PC-9 (cell line): Measurements from ENCODE around the gene RBBP8. TPM values are rescaled to one million over a fixed set of nuclear protein-coding genes. Genes with fewer than 3 reads are reported as not detected.
A peak's percentile ranks its signal among the peaks of the same experiment; 100 is the strongest.

Source experiments
- BruUV-seq: library from RNA; stranded (reverse); fragments of 400-500 nt; replicated peaks from 2 replicates; lab custom pipeline; 2021; lab: Mats Ljungman, UMichigan
- CTCF ChIA-PET: fragments of 300-600 bp; sonication (Branson Sonifier 250); formaldehyde crosslinking; loops from one replicate; lab custom pipeline; 2022; ENCODE audit warnings: antibody characterized with exemption; lab: Charles Lee
- POLR2A ChIA-PET: fragments of 300-600 bp; sonication (Branson Sonifier 250); formaldehyde crosslinking; loops from one replicate; lab custom pipeline; 2022; ENCODE audit warnings: antibody characterized with exemption; ENCODE audit not compliant: unreplicated experiment; lab: Charles Lee
- DNase-seq, 2 experiments: peaks; one replicate each; pipeline versions ENCODE4 v3.0.0 to v3.0.0-alpha.2; 2015 to 2022; ENCODE audit warnings: mixed read lengths in 1 of 2
- H2AFZ ChIP-seq: fragments of 200-600 bp; sonication (generic); 2 replicates; pipeline ENCODE4 v1.8.1; 2017; ENCODE audit warnings: antibody characterized with exemption
- H3F3A ChIP-seq: fragments of 200-600 bp; sonication (generic); 2 replicates; pipeline ENCODE4 v1.8.1; 2017; ENCODE audit warnings: antibody characterized with exemption, mild to moderate bottlenecking, low read depth; ENCODE audit not compliant: insufficient read depth
- H3K27ac ChIP-seq: fragments of 200-600 bp; sonication (generic); 2 replicates; pipeline ENCODE4 v1.6.1; 2016; ENCODE audit warnings: mixed run types
- H3K27me3 ChIP-seq: fragments of 200-600 bp; sonication (generic); 2 replicates; pipeline ENCODE4 v1.6.1; 2016; ENCODE audit warnings: low read depth, mixed run types; ENCODE audit not compliant: insufficient read depth
- H3K36me3 ChIP-seq: fragments of 200-600 bp; sonication (generic); 2 replicates; pipeline ENCODE4 v1.6.1; 2016; ENCODE audit warnings: low read depth, mixed run types
- H3K4me1 ChIP-seq: fragments of 200-600 bp; sonication (generic); replicated peaks from 2 replicates; pipeline ENCODE4 v1.6.1; 2016; ENCODE audit warnings: mixed run types; ENCODE audit not compliant: insufficient read depth
- H3K4me2 ChIP-seq: fragments of 200-600 bp; sonication (generic); 2 replicates; pipeline ENCODE4 v1.6.1; 2017; ENCODE audit warnings: mixed run types
- H3K4me3 ChIP-seq: fragments of 200-600 bp; sonication (generic); 2 replicates; pipeline ENCODE4 v1.6.1; 2016; ENCODE audit warnings: mixed run types
- H3K79me2 ChIP-seq: fragments of 200-600 bp; sonication (generic); 2 replicates; pipeline ENCODE4 v1.6.1; 2017; ENCODE audit warnings: low read depth, mixed run types
- H3K9me2 ChIP-seq: fragments of 200-600 bp; sonication (generic); 2 replicates; pipeline ENCODE4 v1.8.1; 2017; ENCODE audit warnings: mild to moderate bottlenecking; ENCODE audit not compliant: insufficient read depth
- H3K9me3 ChIP-seq: fragments of 200-600 bp; sonication (generic); 2 replicates; pipeline ENCODE4 v1.8.1; 2016; ENCODE audit warnings: low read depth; ENCODE audit not compliant: insufficient read depth
- H4K20me1 ChIP-seq: fragments of 200-600 bp; sonication (generic); 2 replicates; pipeline ENCODE4 v1.8.1; 2017; ENCODE audit not compliant: insufficient read depth
- EZH2 ChIP-seq: fragments of 200-600 bp; sonication (generic); IDR thresholded peaks from 2 replicates; pipeline ENCODE4 v1.8.0; 2017; ENCODE audit warnings: antibody characterized with exemption, low read depth
- intact Hi-C: fragments of 100-400 bp; cut with micrococcal nuclease; formaldehyde crosslinking; loops from one replicate; pipeline ENCODE4 v1.10.0; 2022; ENCODE audit not compliant: unreplicated experiment
- total RNA-seq: library from RNA; stranded (reverse); gene quantifications from 2 replicates; pipeline ENCODE4 v1.2.3, GENCODE V29; 2021
- TF ChIP-seq, protein P1 (sequence below): fragments of 200-600 bp; sonication (generic); conservative IDR thresholded peaks from 2 replicates; pipeline ENCODE4 v1.6.1; 2017; ENCODE audit warnings: mixed run types, antibody characterized with exemption, mild to moderate bottlenecking, moderate library complexity

The RBBP8 gene
- total RNA-seq, 1 experiment from 2014 or later = 28.4 TPM

DNA sequence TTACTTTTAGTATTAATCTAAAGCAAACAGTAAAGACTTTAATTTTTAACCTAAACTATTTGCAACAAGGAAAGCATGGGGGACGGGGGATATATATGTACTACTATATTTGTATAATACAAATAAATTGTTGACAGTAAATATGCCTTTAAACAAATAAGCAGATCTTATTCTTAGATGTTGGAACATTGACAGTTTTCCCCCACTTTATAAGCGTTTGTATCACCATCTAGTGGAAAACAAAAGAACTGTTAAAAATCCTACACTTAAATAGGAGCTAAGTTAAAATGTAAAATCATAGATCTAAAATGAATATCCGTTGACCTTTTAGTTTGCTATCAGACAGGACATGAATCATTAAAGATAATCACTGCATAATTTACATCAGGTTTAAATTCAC, 50.0 kb downstream of the RBBP8 start:
- Histone ChIP-seq H3K27ac (no peak overlapping the region), H3K9me3 (no peaks in the 10 kb centered on the region), H3K4me1 (peaks cover 8% of the 10 kb centered on the region), H2AFZ (no peak overlapping the region), H3K4me3 (no peak overlapping the region), H3K79me2 (no peaks in the 10 kb centered on the region), H3K36me3 (no peaks in the 10 kb centered on the region), H3K4me2 (no peak overlapping the region), H4K20me1 (no peaks in the 10 kb centered on the region), H3K9me2 (no peaks in the 10 kb centered on the region), H3K27me3 (no peaks in the 10 kb centered on the region), H3F3A (peaks cover 7% of the 10 kb centered on the region; the same call in 1 of the 2 replicates)
- TF ChIP-seq, protein P1, sequence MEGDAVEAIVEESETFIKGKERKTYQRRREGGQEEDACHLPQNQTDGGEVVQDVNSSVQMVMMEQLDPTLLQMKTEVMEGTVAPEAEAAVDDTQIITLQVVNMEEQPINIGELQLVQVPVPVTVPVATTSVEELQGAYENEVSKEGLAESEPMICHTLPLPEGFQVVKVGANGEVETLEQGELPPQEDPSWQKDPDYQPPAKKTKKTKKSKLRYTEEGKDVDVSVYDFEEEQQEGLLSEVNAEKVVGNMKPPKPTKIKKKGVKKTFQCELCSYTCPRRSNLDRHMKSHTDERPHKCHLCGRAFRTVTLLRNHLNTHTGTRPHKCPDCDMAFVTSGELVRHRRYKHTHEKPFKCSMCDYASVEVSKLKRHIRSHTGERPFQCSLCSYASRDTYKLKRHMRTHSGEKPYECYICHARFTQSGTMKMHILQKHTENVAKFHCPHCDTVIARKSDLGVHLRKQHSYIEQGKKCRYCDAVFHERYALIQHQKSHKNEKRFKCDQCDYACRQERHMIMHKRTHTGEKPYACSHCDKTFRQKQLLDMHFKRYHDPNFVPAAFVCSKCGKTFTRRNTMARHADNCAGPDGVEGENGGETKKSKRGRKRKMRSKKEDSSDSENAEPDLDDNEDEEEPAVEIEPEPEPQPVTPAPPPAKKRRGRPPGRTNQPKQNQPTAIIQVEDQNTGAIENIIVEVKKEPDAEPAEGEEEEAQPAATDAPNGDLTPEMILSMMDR = peak; percentile 62
- no peak for TF ChIP-seq EZH2
- ChIA-PET POLR2A (interaction anchor here (0.6 to 0.7 kb wide), 4 partner anchors 10 to 993 kb away, joined by 3 to 6 read pairs (median 4); no protein-coding TSS in a partner anchor), CTCF (interaction anchor here (0.8 to 1.0 kb wide), 3 partner anchors 50 to 185 kb away, joined by 3 to 6 read pairs (median 5); partner anchors contain the start of gene RBBP8)
- intact Hi-C loops = loop anchor here (1.0 to 10.0 kb wide), 4 partner anchors 48 to 1068 kb away; partner anchors contain the start of gene RBBP8
- no TSS peak for BruUV-seq
- no peak for DNase-seq

GRCh38 chr18:22985250-22985649, 52.1 kb downstream of the RBBP8 start:
- Histone ChIP-seq H3K4me2 (no peak overlapping the region), H3F3A (0 out of 2 replicates have a peak, but pooled peaks cover 4% of the 10 kb centered on the region), H3K36me3 (0 out of 2 replicates have a peak, but pooled peaks cover 4% of the 10 kb centered on the region), H3K79me2 (no peaks in the 10 kb centered on the region), H4K20me1 (no peaks in the 10 kb centered on the region), H3K27ac (no peak overlapping the region), H3K27me3 (no peaks in the 10 kb centered on the region), H3K9me2 (no peaks in the 10 kb centered on the region), H3K4me3 (no peak overlapping the region), H3K4me1 (no peaks in the 10 kb centered on the region), H3K9me3 (no peaks in the 10 kb centered on the region), H2AFZ (no peak overlapping the region)
- intact Hi-C loops = loop anchor here (10.0 kb wide), 2 partner anchors 50 to 1070 kb away; partner anchors contain the start of gene RBBP8
- no TSS peak for BruUV-seq
- POLR2A ChIA-PET = no interaction called here
- no peak for DNase-seq
- no peak for TF ChIP-seq EZH2
- TF ChIP-seq, protein P1 = no peak
- CTCF ChIA-PET = no interaction called here

DNA sequence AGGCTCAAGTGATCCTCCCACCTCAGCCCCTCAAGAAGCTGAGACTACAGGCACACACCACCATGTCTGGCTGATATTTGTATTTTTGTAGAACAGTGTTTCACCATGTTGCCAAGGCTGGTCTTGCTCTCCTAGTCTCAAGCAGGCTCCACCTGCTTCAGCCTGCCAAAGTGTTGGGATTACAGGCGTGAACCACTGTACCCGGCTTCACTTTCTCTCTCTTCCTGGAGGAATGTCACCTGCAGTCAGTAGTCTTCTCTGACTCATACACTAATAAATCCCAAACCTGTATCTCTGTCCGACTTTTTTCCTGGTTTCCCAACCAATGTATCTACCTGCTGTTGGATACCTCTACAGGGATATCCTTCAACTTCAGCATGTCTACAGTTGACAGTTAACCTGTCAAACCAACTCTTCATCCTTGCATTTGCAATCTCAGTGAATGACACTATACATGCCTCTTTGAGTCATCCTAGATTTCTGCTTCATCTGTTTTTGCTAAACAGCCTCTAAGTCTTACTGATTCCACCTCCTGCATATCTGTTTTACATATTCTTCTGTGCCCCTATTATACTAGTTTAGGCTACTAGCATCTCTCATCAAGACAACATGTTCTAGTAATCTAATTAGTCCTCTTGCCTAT, 54.5 kb downstream of the RBBP8 start:
- H2AFZ ChIP-seq = no peak overlapping the region
- TF ChIP-seq, protein P1 = no peak
- TF ChIP-seq EZH2 = no peak
- no peaks in the 10 kb centered on the region for H3K4me1 ChIP-seq
- H3K9me2 ChIP-seq = no peaks in the 10 kb centered on the region
- POLR2A ChIA-PET = no interaction called here
- no peaks in the 10 kb centered on the region for H3K27me3 ChIP-seq
- no peaks in the 10 kb centered on the region for H4K20me1 ChIP-seq
- H3K36me3 ChIP-seq = 0 out of 2 replicates have a peak, but pooled peaks cover 4% of the 10 kb centered on the region
- no peak overlapping the region for H3K27ac ChIP-seq
- intact Hi-C loops = loop anchor here (10.0 kb wide), 2 partner anchors 53 to 1073 kb away; partner anchors contain the start of gene RBBP8
- H3K9me3 ChIP-seq = no peaks in the 10 kb centered on the region
- H3F3A ChIP-seq = 0 out of 2 replicates have a peak, but pooled peaks cover 4% of the 10 kb centered on the region
- no peaks in the 10 kb centered on the region for H3K79me2 ChIP-seq
- CTCF ChIA-PET = interaction anchor here (0.9 kb wide), 1 partner anchor 10 kb away, joined by 3 read pairs; no protein-coding TSS in a partner anchor
- no peak overlapping the region for H3K4me3 ChIP-seq
- no peak for DNase-seq
- no peak overlapping the region for H3K4me2 ChIP-seq
- BruUV-seq = no TSS peak
